ENCODE data around the gene PIBF1. TPM values are rescaled to one million over a fixed set of nuclear protein-coding genes. Genes with fewer than 3 reads are reported as not detected.
"Not testable (repeated sequence)": the region's sequence is repeated elsewhere in the genome, so short reads cannot be mapped to it uniquely, and the experiment has no call there.

PIBF1 gene
- total RNA-seq, 1 experiment from 2014 or later = 15.6 TPM

DNA sequence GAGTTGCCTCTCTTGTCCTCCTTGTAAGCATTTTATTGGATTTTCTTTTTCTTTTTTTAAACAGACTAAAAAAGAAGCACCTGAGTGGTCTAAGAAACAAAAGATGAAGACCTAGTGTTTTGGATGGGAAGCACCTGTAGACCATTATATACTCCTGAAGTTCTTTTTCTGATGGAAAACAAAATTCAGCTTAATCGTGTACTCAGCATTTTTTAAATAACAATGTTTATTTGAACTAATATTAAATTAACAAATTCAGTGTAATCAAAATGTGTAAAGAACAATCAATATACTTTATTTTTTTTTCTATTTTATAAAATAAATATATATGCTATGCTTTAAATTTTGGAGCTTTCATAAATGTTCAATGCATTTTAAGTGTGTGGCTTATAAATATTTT, 233.9 kb downstream of the PIBF1 start:
- no peak for DNase-seq (ENCODE audit: low read depth)

GRCh38 chr13:73018336-73018735, 236.4 kb downstream of the PIBF1 start:
- DNase-seq (ENCODE audit: low read depth) = no peak

DNA sequence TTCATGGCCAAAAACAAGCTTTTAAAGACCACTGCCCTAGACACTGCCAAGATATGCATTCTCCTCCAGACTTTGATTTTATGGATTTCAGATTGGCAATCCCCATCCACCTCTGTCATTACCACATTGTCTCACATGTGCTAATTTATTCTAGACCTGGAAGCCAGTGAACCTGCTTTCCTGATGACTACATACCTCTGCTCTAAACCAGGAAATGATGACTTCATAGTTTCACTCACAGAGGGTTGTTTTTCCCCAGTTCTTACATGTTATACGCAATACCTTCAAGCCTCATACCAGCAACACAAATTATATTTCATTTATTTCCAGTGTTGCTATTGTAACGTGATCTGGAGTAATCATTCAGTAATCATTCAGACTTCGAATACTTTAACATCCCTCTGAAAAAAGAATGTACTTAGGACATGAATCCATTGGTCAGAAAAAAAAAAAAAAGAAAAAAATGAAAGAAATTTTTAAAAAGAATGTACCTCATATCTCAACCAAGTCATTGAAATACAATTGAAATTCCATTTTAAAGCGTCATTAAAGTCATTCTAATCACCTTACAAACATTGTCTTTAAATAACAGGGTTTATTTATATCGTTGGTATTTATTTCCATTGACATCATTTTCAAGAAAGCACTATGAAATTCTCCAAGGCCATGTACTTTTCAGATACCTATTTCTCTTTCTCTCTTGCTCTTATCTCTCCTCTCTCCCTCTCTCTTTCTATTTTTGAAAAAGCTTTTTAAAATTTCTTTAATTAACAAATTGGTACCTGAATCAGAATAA, 243.5 kb downstream of the PIBF1 start:
- no peak for DNase-seq (ENCODE audit: low read depth)

DNA sequence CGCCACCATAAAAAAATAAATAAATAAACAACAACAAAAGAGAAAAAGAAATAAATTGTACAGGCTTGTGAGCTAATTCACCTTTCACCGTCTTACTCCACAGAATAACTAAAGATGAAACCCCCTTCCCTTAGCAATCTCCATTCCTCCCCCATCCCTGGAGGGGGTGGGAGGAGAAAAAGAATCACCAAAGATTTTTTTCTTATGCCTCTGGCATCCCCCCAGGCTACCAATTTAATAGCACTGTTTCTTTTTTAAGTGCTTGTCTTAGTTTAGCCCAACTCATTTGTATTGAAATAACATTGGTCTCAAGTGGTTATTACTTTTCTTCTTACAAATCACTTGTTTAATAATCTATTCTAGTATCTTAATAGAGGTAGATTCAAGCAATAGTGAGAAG, 253.0 kb downstream of the PIBF1 start:
- no peak for DNase-seq (ENCODE audit: low read depth)

- DNase-seq (ENCODE audit: low read depth) = no peak
Observed at GRCh38 chr13:73035660-73036059, 253.7 kb downstream of the PIBF1 start.

DNA sequence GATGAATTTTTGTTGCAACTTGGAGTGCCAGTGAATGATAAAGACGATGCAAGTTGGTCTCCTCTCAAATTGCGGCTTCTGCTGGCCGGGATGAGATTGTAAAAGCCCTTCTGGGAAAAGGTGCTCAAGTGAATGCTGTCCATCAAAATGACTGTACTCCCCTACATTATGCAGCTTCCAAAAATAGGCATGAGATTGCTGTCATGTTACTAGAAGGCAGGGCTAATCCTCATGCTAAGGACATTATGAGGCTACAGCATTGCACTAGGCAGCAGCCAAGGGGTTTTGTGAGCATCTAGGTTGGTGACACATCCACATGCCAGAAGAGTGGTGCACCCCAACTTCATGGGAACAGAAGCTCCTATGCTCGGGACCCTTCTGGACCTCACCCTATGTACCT, 254.6 kb downstream of the PIBF1 start:
- DNase-seq (ENCODE audit: low read depth) = no peak

GRCh38 chr13:73038064-73038463, 256.1 kb downstream of the PIBF1 start:
- no peak for DNase-seq (ENCODE audit: low read depth)

- DNase-seq (ENCODE audit: low read depth) = no peak
Observed at GRCh38 chr13:73039201-73040108, 257.5 kb downstream of the PIBF1 start.

- no peak for DNase-seq (ENCODE audit: low read depth)
Observed at GRCh38 chr13:73040484-73040883, 258.6 kb downstream of the PIBF1 start.

DNA sequence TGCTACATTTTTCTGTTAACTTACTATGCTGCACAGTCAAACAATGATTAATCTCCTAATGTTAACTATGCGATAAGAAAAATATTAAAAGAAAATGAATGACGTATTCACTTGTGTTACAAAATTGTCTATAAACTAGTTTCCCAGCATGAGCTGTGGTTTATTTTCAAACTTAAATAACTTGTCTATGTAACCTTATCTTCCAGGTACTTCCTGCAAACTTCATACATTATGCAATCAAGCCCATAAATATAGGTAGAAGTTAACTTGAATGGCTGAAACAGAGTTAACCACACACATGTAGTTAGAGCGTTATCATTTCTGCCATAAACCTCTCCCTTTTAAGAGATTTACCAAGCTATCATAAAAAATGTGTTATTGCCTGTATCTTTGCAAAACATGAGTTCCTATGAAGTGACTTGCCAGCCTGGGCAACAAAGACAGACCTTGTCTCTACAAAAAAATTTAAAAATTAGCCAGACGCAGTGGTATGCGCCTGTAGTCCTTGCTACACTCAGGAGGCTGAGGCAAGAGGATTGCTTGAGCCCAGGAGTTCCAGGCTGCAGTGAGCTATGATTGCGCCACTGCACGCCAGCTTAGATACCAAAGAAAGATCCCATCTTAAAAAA, 259.1 kb downstream of the PIBF1 start:
- no peak for DNase-seq (ENCODE audit: low read depth)

DNA sequence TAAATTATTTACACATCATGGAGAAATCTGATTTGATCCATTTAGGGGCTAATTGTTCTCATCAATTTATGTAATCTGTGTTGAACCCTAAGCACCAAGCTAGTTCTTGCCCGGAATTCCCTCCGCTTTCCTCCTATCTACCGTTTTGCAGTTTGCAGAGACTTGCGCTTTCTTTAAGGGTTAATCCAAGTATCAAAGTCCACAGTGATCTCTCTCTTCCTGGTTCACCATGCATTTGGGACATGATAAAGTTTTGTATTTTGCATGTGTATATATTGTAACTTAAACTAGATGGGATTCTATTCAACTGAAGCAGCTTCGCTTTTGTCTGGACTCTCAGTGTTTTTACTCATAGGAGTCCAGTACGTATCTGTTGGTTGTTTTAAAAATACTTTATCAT, 263.1 kb downstream of the PIBF1 start:
- DNase-seq (ENCODE audit: low read depth) = no peak

GRCh38 chr13:73048615-73049014, 266.7 kb downstream of the PIBF1 start:
- not testable (repeated sequence) for DNase-seq (ENCODE audit: low read depth)

DNA sequence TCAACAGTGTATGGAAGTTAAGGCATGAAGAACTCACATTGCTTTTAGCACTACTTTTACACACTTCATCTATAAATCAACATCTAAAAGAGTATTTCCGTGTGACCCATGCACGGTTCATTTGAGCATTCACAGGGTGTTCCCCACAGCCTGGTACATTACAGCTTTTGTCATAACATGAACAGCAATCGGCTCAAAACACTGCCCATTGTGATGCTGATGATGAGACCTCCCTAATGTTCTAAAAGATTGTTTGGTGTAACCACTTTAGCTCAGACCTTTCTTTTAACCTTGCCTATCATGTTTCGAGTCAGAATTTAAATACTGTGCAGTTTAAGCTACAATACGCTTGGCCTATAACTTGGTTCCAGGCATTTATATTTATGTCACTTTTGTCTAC, 272.8 kb downstream of the PIBF1 start:
- DNase-seq (ENCODE audit: low read depth) = no peak

GRCh38 chr13:73055813-73056564, 274.1 kb downstream of the PIBF1 start:
- peak; percentile 82 for DNase-seq (ENCODE audit: low read depth)

DNA sequence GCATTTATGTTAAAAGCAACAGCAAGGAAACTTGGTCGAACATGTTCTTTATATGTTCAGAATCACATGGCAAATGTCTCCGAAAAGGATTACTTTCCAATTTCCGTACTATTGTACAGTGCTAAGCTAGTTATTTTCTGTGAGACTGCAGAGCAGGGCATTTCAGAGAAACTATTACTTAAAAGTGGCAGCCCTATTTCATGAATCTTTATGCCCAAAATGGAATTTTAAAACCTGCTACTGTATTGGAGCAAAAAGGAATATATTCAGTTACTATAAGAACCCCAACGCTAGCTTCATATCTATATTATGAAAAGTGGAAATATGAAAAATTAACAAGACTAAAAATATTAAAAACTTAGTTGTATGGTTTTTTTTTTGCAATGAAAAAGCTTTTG, 274.6 kb downstream of the PIBF1 start:
- DNase-seq (ENCODE audit: low read depth) = no peak

- no peak for DNase-seq (ENCODE audit: low read depth)
Observed at GRCh38 chr13:73057284-73058063, 275.5 kb downstream of the PIBF1 start.

DNA sequence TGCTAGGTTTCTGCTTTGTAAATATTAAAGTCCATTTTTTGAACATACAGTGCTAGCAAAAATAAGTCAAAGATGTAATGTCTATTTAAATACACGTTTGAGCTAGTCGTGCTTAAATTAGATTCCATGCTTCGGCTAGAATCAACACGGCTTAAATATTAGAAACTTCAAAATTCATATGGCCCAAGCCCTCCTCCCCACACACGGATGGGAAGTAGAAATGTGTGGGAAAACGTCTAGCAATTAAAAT, 276.1 kb downstream of the PIBF1 start:
- DNase-seq (ENCODE audit: low read depth) = no peak

GRCh38 chr13:73058432-73058735, 276.5 kb downstream of the PIBF1 start:
- DNase-seq (ENCODE audit: low read depth) = no peak

GRCh38 chr13:73058736-73059459, 277.0 kb downstream of the PIBF1 start, which contains the start of gene KLF5:
KLF5 (plus strand) TSS chr13:73059005; CDS start chr13:73059328, 323 bp downstream.
- DNase-seq (ENCODE audit: low read depth) = peak; percentile 95

Measured in LHCN-M2 (cell line).